Mucosa of stomach (tissue), 1 donor: Measurements from ENCODE around the gene CDH4.

Experiments
- H3K27me3 ChIP-seq: one replicate; pipeline ENCODE4 v1.7.0; 2013; ENCODE audit warnings: mild to moderate bottlenecking, low read length; ENCODE audit not compliant: control insufficient read depth, insufficient read depth
- H3K36me3 ChIP-seq: one replicate; pipeline ENCODE4 v1.7.0; 2013; ENCODE audit warnings: low read length; ENCODE audit not compliant: control insufficient read depth, insufficient read depth
- H3K4me1 ChIP-seq: one replicate; pipeline ENCODE4 v1.7.0; 2013; ENCODE audit warnings: mild to moderate bottlenecking, low read length; ENCODE audit not compliant: control insufficient read depth, insufficient read depth
- H3K4me3 ChIP-seq: one replicate; pipeline ENCODE4 v1.7.0; 2013; ENCODE audit warnings: low read length
- H3K9ac ChIP-seq: one replicate; pipeline ENCODE4 v1.7.0; 2013; ENCODE audit warnings: mild to moderate bottlenecking, low read length, moderate library complexity
- H3K9me3 ChIP-seq: one replicate; pipeline ENCODE4 v1.7.0; 2013; ENCODE audit warnings: mild to moderate bottlenecking, low read length, moderate library complexity; ENCODE audit not compliant: control insufficient read depth
- donor health status: Pancreatic carcinoma.

Gene CDH4

DNA sequence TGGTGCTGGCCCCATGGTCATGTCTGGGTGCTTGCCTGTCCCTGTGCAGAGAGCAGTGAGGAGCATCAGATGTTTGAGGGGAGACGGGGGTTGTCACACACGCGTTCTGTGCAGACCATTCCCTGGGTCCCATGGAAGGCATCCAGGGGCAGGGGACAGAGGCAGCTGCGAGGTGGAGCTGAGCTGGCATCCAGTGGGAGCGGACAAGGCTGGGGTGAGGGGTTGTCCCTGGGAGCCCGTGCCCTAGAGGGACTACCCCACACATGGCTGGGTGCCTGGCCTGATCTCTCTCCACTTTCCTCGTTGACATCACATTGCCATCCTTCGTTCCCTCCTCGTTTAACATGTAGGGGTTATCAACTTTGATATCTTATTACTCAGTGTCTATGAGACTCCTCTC lies 331.3 kb downstream of the CDH4 start:
- no peak overlapping the region for H3K4me3 ChIP-seq
- no peaks in the 10 kb centered on the region for H3K4me1 ChIP-seq
- no peaks in the 10 kb centered on the region for H3K36me3 ChIP-seq
- no peaks in the 10 kb centered on the region for H3K9me3 ChIP-seq
- no peak overlapping the region for H3K9ac ChIP-seq
- no peaks in the 10 kb centered on the region for H3K27me3 ChIP-seq

DNA sequence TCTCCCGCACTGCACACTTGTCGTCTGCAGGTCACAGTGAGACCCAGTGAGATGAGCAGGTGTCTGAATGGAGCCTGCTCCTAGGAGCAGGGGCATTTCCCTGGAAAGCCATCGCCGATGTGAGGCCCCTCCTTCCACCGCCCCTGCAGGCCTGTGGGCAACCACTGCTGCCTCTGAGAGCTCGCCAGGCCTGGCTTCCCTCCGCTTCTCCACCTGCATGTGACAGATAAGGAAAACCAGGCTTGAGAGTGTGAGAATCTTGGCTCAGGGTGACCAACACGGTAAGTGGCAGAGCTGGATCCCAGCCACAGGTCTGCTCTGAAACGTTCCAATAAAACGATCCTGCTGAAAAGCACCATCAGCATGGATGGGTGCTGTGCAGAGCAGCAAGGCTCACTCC lies 332.8 kb downstream of the CDH4 start:
- Histone ChIP-seq H3K4me3 (no peak overlapping the region), H3K4me1 (no peaks in the 10 kb centered on the region), H3K27me3 (no peaks in the 10 kb centered on the region), H3K9me3 (no peaks in the 10 kb centered on the region), H3K9ac (no peak overlapping the region), H3K36me3 (no peaks in the 10 kb centered on the region)

DNA sequence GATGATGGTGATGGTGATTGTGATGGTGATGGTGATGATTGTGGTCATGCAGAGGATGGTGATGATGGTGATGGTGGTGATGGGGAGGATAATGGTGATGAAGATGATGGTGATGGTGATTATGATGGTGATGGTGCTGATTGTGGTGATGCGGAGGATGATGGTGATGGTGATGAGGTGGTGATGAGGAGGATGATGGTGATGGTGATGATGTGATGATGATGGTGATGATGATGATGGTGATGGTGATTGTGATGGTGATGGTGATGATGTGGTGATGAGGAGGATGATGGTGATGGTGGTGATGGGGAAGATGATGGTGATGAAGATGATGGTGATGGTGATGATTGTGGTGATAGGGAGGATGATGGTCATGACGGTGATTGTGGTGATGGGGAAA lies 333.7 kb downstream of the CDH4 start:
- Histone ChIP-seq H3K4me3 (no peak overlapping the region), H3K27me3 (no peaks in the 10 kb centered on the region), H3K9me3 (no peaks in the 10 kb centered on the region), H3K9ac (no peak overlapping the region), H3K36me3 (no peaks in the 10 kb centered on the region), H3K4me1 (no peaks in the 10 kb centered on the region)

DNA sequence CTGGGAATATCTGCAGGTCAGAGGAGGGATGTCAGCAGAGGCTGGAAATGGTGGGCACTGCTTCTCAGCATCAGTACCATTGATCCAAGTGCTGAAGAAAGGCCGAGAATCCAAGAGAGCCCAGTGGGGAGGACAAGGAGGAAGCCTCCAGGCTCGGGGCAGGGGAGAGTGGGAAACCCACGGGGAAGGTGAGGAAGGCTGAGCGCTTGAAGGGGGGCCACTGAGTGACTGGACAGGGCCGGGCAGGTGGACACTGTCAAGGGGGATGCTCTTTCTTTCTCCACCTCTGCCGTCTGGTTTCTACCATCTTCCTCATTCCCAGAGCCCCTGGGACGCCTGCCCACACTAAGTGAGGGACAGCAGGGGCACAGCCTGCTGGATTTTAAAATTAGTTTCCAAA lies 335.0 kb downstream of the CDH4 start:
- no peak overlapping the region for H3K4me3 ChIP-seq
- no peaks in the 10 kb centered on the region for H3K9me3 ChIP-seq
- H3K27me3 ChIP-seq: no peaks in the 10 kb centered on the region

DNA sequence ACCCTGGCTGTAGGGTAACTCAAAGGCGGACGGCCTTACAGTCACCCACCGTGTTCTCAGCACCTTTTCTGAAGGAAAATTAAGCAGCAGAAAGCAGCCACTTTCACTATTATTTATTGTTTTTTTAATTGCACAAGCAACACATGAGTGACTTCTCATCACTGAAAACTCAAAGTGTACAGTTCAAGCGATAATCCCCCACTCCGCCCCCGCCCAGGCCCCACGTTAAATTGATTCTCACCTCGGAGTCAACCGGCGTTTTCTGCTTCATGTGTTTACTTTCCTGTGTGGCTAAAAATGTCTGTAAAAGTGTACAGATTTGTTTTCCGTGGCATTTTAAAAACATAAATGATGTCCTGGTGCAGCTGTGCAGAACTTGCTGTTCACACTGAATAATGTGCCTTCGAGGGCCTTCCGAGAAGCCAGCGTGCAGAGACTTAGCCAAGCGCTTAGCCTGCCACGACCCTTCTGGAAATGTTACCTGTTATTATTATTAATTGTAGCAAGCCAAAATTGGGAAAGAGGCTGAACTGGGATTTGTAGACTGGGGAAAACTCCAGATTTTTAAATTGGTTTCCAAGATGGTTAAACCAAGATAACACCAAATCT lies 335.7 kb downstream of the CDH4 start:
- Histone ChIP-seq H3K9ac (no peak overlapping the region), H3K9me3 (no peaks in the 10 kb centered on the region), H3K27me3 (no peaks in the 10 kb centered on the region), H3K4me1 (no peaks in the 10 kb centered on the region), H3K4me3 (no peak overlapping the region), H3K36me3 (no peaks in the 10 kb centered on the region)

More for the DNA sequence above, 335.0 kb downstream of the CDH4 start:
- Histone ChIP-seq H3K4me1 (no peaks in the 10 kb centered on the region), H3K36me3 (no peaks in the 10 kb centered on the region), H3K9ac (no peak overlapping the region)

DNA sequence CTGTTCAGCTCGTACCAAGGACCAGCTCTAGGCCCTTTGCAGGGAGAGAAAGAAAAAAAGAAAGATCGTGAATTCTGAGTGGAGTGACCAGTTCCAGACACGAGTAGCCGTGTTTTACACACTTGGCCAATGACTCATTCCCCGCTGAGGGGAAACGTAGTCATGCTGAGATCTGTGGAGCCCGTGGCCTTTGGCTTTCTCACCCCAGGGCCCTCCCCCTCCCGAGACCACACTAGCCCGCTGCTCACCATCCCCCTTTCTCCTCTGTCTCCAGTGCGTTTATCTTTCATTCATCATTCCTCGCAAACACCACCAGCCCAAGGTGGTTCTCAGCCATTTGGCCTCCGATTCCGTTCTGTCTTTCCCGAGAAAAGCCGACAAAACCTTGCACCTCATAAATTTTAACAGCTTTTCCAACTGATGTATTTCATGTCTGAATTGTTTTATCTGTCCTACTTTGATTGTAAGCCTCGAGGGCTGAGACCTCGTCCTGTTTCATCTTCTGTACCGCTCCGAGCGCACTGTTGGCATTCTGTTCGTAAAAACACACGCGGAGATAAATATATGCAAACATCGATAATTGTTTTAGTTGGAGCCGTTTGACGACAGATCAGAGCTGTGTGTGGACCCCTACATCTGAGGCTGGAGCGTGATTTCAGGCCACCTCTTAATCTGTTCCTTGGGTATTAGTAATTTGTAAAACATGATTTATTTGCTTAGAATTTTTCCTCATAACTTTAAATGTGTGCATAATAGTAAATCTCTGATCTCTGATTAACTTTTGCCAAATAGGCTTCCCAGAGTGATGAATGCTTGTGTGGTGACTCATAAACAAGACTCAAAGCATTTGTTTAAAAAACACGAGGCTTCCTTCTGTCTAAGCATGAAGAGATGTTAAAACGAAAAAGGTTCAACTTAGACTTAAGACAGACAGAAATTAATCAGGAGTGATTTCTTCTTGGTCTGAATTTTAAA lies 336.6 kb downstream of the CDH4 start:
- Histone ChIP-seq H3K9me3 (no peaks in the 10 kb centered on the region), H3K4me3 (no peak overlapping the region), H3K9ac (no peak overlapping the region)

DNA sequence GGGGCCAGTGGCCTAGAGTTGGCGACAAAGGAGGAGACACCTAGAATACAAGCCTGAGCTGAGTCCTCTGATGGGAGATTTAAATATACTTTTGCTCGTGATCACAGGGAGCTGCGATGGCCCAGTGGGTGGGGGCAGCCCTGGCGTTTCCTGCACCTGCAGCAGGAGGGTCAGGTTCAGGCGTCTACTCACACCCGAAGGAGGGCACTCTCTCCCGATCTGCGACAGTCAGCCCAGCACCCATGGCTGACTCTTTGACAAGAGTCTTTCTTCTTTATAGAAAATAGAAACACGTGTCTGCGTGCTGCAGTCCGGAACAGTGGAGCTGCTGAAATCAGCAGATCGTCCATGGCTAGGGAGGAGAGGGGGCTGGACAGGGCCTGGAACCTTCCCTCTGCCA lies 338.2 kb downstream of the CDH4 start:
- H3K9ac ChIP-seq: no peak overlapping the region
- H3K9me3 ChIP-seq: no peaks in the 10 kb centered on the region
- no peaks in the 10 kb centered on the region for H3K36me3 ChIP-seq
- H3K4me3 ChIP-seq: no peak overlapping the region
- H3K4me1 ChIP-seq: no peaks in the 10 kb centered on the region
- H3K27me3 ChIP-seq: no peaks in the 10 kb centered on the region

More for the DNA sequence above, 336.6 kb downstream of the CDH4 start:
- H3K27me3 ChIP-seq: no peaks in the 10 kb centered on the region
- H3K4me1 ChIP-seq: no peaks in the 10 kb centered on the region
- no peaks in the 10 kb centered on the region for H3K36me3 ChIP-seq

DNA sequence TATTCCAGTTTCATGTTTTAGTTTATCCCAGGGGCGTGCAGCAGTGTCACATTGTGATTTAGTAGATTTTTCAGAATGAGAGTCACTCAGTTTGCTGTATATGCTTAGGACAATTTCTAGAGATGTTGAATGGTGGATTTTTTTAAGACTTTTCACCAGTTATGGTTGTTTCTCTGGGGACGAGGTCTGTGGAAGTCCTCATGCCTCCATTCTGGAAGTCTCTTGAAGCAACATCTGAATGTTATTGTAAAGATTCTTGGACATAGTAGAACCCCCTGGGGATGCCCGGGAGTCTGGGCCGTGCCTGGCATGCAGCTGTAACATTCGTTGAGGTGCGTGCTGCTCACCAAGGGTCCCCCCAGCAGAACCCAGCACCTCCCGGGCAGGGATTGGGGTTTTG lies 341.5 kb downstream of the CDH4 start:
- Histone ChIP-seq H3K4me3 (no peak overlapping the region), H3K27me3 (no peaks in the 10 kb centered on the region), H3K9me3 (no peaks in the 10 kb centered on the region), H3K36me3 (no peaks in the 10 kb centered on the region), H3K9ac (no peak overlapping the region), H3K4me1 (no peaks in the 10 kb centered on the region)

DNA sequence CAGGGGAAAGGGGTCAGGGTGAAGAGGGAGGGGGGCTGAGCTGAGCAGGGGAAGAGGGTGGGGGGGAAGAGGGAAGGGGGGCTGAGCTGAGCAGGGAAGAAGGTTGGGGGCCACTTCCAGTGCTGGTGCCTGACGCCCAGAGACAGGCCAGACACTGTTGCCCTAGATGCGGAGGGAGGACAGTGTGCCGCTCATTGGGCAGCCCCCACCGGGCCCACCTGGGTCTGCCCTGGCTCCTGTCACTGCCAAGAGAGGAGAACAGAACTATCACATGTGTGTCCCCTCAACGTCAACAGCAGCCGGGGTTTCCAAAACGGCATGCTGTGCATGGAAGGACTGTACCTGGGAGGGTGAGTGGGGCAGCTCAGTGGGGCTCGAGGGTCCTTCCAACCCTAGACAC lies 342.1 kb downstream of the CDH4 start:
- Histone ChIP-seq H3K9me3 (no peaks in the 10 kb centered on the region), H3K4me1 (no peaks in the 10 kb centered on the region), H3K4me3 (no peak overlapping the region), H3K9ac (no peak overlapping the region), H3K27me3 (no peaks in the 10 kb centered on the region), H3K36me3 (no peaks in the 10 kb centered on the region)

DNA sequence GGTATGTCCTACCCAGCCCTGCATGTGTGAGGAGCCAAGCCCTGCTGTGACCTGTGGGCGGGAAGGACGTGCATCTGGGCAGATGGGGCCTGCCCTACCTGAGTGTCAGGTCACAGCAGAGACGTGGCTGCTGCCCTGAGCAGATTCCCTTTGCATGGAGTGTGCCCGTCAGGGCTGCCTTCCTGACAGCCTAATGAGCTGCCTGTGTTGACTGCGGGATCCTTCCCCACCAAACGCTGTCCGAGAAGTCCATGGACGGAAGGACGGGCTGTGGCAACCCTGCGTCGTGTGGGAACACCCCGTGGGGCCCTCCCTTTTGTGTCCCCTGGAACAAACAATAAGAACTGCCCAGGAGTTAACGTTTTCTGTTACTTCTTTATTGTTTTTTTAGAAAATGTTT lies 343.2 kb downstream of the CDH4 start:
- H3K36me3 ChIP-seq: no peaks in the 10 kb centered on the region
- no peak overlapping the region for H3K4me3 ChIP-seq
- no peaks in the 10 kb centered on the region for H3K4me1 ChIP-seq
- H3K9me3 ChIP-seq: no peaks in the 10 kb centered on the region
- H3K9ac ChIP-seq: no peak overlapping the region
- H3K27me3 ChIP-seq: no peaks in the 10 kb centered on the region

DNA sequence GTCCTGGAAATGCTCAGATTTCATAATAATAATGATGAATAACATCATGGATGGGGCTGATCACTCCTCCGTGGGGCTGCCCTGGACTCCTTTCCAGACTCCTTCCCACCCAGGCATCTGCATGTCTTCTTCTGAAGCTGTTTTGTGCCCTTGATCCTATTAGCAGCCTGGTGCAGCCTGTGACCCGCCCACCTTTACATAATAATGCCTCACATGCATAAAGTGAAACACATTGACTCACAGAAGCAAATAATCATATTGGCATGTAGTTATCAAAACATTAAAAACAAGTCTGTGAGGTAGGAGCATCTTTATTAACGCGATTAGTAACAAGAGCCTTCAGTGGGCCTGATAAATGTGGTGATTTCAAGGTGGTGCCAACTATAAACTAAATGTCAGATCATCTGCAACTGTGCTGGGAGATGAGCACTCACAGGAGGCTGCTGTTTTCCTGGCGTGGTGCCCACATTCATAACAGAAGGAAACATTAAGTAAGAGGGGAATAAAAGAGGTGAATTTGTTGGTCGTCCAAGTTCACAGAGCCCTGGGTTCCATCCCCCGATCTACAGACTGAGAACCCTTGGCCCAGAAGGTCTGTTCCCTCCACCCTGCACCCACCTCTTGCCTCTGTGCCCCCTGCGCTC lies 344.7 kb downstream of the CDH4 start:
- no peaks in the 10 kb centered on the region for H3K9me3 ChIP-seq
- no peaks in the 10 kb centered on the region for H3K4me1 ChIP-seq
- H3K4me3 ChIP-seq: no peak overlapping the region
- H3K9ac ChIP-seq: no peak overlapping the region
- no peaks in the 10 kb centered on the region for H3K27me3 ChIP-seq
- H3K36me3 ChIP-seq: no peaks in the 10 kb centered on the region

DNA sequence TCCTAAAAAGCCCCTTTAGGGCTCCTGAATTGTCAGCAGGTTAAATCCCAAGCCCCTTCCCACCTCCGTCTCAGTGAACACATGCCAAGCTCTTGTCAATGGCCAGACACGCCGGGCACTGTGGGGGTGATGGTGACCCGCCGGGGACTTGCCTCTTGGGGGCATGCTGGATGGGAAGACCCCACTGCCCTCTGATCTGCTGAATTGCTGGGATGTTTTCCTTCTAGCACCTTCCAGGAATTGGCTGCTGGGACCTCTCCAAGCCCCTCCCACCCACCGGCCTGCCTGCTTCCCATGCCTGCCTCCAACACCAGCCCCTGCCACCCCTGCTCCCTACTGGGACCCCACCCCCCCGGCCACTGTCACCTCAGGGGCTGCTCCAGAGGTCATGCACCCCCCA lies 345.9 kb downstream of the CDH4 start:
- Histone ChIP-seq H3K27me3 (no peaks in the 10 kb centered on the region), H3K36me3 (no peaks in the 10 kb centered on the region), H3K4me1 (no peaks in the 10 kb centered on the region)

More for the DNA sequence above, 345.9 kb downstream of the CDH4 start:
- Histone ChIP-seq H3K9ac (no peak overlapping the region), H3K4me3 (no peak overlapping the region), H3K9me3 (no peaks in the 10 kb centered on the region)
